GM18498 (cell line): Measurements from ENCODE around the gene MAGI1.

Source experiments
- ATAC-seq: cut with Tn5 transposase; IDR thresholded peaks from one replicate; pipeline ENCODE4 v1.9.1; 2021; ENCODE audit warnings: mild to moderate bottlenecking, moderate library complexity; ENCODE audit not compliant: unreplicated experiment

The MAGI1 gene

GRCh38 chr3:65850261-65850660 lies 188.5 kb downstream of the MAGI1 start:
- ATAC-seq: no peak

GRCh38 chr3:65848024-65848423 lies 190.7 kb downstream of the MAGI1 start:
- no peak for ATAC-seq

GRCh38 chr3:65846936-65847335 lies 191.8 kb downstream of the MAGI1 start:
- no peak for ATAC-seq

GRCh38 chr3:65844370-65844769 lies 194.3 kb downstream of the MAGI1 start:
- ATAC-seq: no peak

GRCh38 chr3:65843732-65844131 lies 195.0 kb downstream of the MAGI1 start:
- ATAC-seq: no peak

- ATAC-seq: no peak
Observed at GRCh38 chr3:65837604-65838003, 201.1 kb downstream of the MAGI1 start.

GRCh38 chr3:65836047-65836446 lies 202.7 kb downstream of the MAGI1 start:
- no peak for ATAC-seq

- ATAC-seq: no peak
Observed at GRCh38 chr3:65833761-65834505, 204.8 kb downstream of the MAGI1 start.

- no peak for ATAC-seq
Observed at GRCh38 chr3:65831733-65832425, 206.8 kb downstream of the MAGI1 start.

GRCh38 chr3:65830948-65831732 lies 207.6 kb downstream of the MAGI1 start:
- no peak for ATAC-seq

- ATAC-seq: no peak
Observed at GRCh38 chr3:65829228-65829627, 209.5 kb downstream of the MAGI1 start.

GRCh38 chr3:65828706-65829105 lies 210.0 kb downstream of the MAGI1 start:
- no peak for ATAC-seq

GRCh38 chr3:65827076-65827475 lies 211.6 kb downstream of the MAGI1 start:
- ATAC-seq: no peak

- no peak for ATAC-seq
Observed at GRCh38 chr3:65824166-65824565, 214.6 kb downstream of the MAGI1 start.

- no peak for ATAC-seq
Observed at GRCh38 chr3:65820600-65820999, 218.1 kb downstream of the MAGI1 start.

- ATAC-seq: no peak
Observed at GRCh38 chr3:65819896-65820295, 218.8 kb downstream of the MAGI1 start.

- no peak for ATAC-seq
Observed at GRCh38 chr3:65817553-65818126, 221.1 kb downstream of the MAGI1 start.

GRCh38 chr3:65816208-65816607 lies 222.5 kb downstream of the MAGI1 start:
- ATAC-seq: no peak

GRCh38 chr3:65814845-65815578 lies 223.7 kb downstream of the MAGI1 start:
- ATAC-seq: no peak

- ATAC-seq: no peak
Observed at GRCh38 chr3:65811892-65812291, 226.8 kb downstream of the MAGI1 start.
